ENCODE measurements around the gene SKOR1.
A peak's percentile ranks its signal among the peaks of the same experiment; 100 is the strongest.

Gene SKOR1

DNA sequence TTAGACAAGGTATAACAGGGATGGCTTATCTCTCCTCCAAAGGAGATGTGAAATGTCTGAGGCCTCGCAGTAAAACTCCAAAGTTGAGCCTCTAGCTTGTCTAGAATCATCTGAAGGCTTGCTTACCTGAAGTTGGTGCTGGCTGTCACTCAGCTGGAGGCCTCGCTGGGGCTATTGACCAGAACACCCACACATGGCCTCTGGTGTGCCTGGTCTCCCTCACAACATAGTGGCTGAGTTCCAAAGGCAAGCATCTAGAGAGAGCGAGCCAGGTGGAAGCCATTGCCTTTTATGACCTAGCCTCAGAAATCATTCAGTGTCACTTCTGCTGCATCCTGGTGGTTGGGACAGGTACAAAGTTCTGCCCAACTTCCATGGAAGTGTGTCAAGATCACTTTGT, 31.9 kb downstream of the SKOR1 start:
- H4K20me1 ChIP-seq (ENCODE audit: insufficient read depth, low read length): no peaks in the 10 kb centered on the region
- 0 out of 2 replicates have a peak, but pooled peaks cover 3% of the 10 kb centered on the region for H3F3A ChIP-seq (ENCODE audit: insufficient read depth, low read length)
- no peaks in the 10 kb centered on the region for H3K36me3 ChIP-seq (ENCODE audit: insufficient read depth, low read length)
- no peak overlapping the region for H3K9ac ChIP-seq (ENCODE audit: low read length)
- TF ChIP-seq, protein P1, sequence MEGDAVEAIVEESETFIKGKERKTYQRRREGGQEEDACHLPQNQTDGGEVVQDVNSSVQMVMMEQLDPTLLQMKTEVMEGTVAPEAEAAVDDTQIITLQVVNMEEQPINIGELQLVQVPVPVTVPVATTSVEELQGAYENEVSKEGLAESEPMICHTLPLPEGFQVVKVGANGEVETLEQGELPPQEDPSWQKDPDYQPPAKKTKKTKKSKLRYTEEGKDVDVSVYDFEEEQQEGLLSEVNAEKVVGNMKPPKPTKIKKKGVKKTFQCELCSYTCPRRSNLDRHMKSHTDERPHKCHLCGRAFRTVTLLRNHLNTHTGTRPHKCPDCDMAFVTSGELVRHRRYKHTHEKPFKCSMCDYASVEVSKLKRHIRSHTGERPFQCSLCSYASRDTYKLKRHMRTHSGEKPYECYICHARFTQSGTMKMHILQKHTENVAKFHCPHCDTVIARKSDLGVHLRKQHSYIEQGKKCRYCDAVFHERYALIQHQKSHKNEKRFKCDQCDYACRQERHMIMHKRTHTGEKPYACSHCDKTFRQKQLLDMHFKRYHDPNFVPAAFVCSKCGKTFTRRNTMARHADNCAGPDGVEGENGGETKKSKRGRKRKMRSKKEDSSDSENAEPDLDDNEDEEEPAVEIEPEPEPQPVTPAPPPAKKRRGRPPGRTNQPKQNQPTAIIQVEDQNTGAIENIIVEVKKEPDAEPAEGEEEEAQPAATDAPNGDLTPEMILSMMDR (IDR thresholded peaks at IDR 0.05; ENCODE audit: low read length): no peak
- TF ChIP-seq EZH2 (IDR thresholded peaks at IDR 0.05; ENCODE audit: borderline replicate concordance, low read length): no peak
- no peaks in the 10 kb centered on the region for H3K9me2 ChIP-seq (ENCODE audit: low read depth, low read length)
- H3K9me3 ChIP-seq (ENCODE audit: low read length): no peaks in the 10 kb centered on the region
- H2AFZ ChIP-seq (ENCODE audit: low read length): no peak overlapping the region
- peak overlapping the region; percentile 35 for H3K27ac ChIP-seq (ENCODE audit: low read depth, low read length, poor library complexity, severe bottlenecking)
- no peaks in the 10 kb centered on the region for H3K27me3 ChIP-seq (ENCODE audit: insufficient read depth, low read length)
- peaks cover 71% of the 10 kb centered on the region for H3K4me1 ChIP-seq (ENCODE audit: insufficient read depth, low read length, severe bottlenecking)
- H3K4me2 ChIP-seq (ENCODE audit: low read length): no peak overlapping the region
- no peak overlapping the region for H3K4me3 ChIP-seq (ENCODE audit: low read depth, low read length, poor library complexity, severe bottlenecking)
- no peaks in the 10 kb centered on the region for H3K79me2 ChIP-seq (ENCODE audit: insufficient read depth, low read length)

DNA sequence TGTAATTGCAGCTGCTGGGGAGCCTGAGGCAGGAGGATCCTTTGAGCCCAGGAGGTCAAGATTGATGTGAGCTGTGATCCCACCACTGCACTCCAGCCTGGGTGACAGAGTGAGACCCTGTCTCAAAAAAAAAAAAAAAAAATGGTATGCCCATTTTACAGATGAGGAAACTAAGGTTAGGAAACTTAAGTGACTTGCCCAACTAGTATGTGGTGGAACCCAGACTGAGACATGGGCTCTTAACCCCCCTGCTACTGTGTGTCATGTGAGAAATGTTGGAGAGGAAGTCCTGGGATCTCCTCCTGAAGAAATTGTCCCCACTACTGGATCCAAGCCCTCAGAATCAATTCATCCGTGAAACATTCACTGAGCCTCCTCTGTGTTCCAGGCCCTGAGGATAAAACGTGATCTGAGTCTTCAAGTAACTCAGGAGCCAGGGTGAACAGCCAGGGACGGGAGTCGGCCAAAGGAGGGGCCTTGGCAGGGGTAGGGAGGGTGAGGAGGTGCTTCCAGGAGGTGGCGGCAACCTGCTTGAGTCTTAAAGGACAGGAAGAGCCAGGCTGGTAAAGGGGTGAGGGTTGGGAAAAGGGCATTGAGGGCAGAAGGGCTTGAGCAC, 34.1 kb downstream of the SKOR1 start:
- 0 out of 2 replicates have a peak, but pooled peaks cover 3% of the 10 kb centered on the region for H3F3A ChIP-seq (ENCODE audit: insufficient read depth, low read length)
- H3K4me3 ChIP-seq (ENCODE audit: low read depth, low read length, poor library complexity, severe bottlenecking): no peak overlapping the region
- H3K27ac ChIP-seq (ENCODE audit: low read depth, low read length, poor library complexity, severe bottlenecking): no peak overlapping the region
- no peaks in the 10 kb centered on the region for H3K27me3 ChIP-seq (ENCODE audit: insufficient read depth, low read length)
- no peak overlapping the region for H3K4me2 ChIP-seq (ENCODE audit: low read length)
- no peaks in the 10 kb centered on the region for H4K20me1 ChIP-seq (ENCODE audit: insufficient read depth, low read length)
- H3K9me3 ChIP-seq (ENCODE audit: low read length): no peaks in the 10 kb centered on the region
- peaks cover 71% of the 10 kb centered on the region for H3K4me1 ChIP-seq (ENCODE audit: insufficient read depth, low read length, severe bottlenecking)
- H3K79me2 ChIP-seq (ENCODE audit: insufficient read depth, low read length): no peaks in the 10 kb centered on the region
- no peak overlapping the region for H3K9ac ChIP-seq (ENCODE audit: low read length)
- no peaks in the 10 kb centered on the region for H3K9me2 ChIP-seq (ENCODE audit: low read depth, low read length)
- H2AFZ ChIP-seq (ENCODE audit: low read length): no peak overlapping the region
- no peaks in the 10 kb centered on the region for H3K36me3 ChIP-seq (ENCODE audit: insufficient read depth, low read length)
- TF ChIP-seq, protein P1 (IDR thresholded peaks at IDR 0.05; ENCODE audit: low read length): no peak
- no peak for TF ChIP-seq EZH2 (IDR thresholded peaks at IDR 0.05; ENCODE audit: borderline replicate concordance, low read length)

DNA sequence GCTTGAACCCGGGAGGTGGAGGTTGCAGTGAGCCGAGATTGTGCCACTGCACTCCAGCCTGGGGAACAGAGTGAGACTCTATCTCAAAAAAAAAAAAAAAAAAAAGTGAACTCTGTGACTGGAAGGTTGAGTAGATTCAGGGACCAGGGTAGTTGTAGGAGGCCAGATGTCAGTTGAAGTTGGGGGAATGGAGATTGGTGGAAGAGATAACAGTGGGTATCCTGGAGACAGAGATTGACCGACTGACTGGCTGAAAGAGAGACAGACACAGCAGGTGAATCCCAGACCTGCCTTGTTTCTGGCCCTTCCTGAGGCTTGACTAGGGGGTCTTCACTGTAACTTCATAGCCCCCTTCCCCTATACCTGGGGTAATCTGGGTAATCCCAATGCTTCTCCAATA, 36.7 kb downstream of the SKOR1 start:
- Histone ChIP-seq H3F3A (ENCODE audit: insufficient read depth, low read length) (no peaks in the 10 kb centered on the region), H3K79me2 (ENCODE audit: insufficient read depth, low read length) (no peaks in the 10 kb centered on the region), H3K9me3 (ENCODE audit: low read length) (no peaks in the 10 kb centered on the region), H2AFZ (ENCODE audit: low read length) (no peak overlapping the region), H4K20me1 (ENCODE audit: insufficient read depth, low read length) (no peaks in the 10 kb centered on the region), H3K4me2 (ENCODE audit: low read length) (no peak overlapping the region), H3K9me2 (ENCODE audit: low read depth, low read length) (no peaks in the 10 kb centered on the region), H3K4me3 (ENCODE audit: low read depth, low read length, poor library complexity, severe bottlenecking) (no peak overlapping the region), H3K4me1 (ENCODE audit: insufficient read depth, low read length, severe bottlenecking) (peaks cover 57% of the 10 kb centered on the region), H3K27me3 (ENCODE audit: insufficient read depth, low read length) (no peaks in the 10 kb centered on the region; the same call in 1 of the 2 replicates), H3K9ac (ENCODE audit: low read length) (no peak overlapping the region), H3K27ac (ENCODE audit: low read depth, low read length, poor library complexity, severe bottlenecking) (no peak overlapping the region), H3K36me3 (ENCODE audit: insufficient read depth, low read length) (no peaks in the 10 kb centered on the region)
- TF ChIP-seq, protein P1 (IDR thresholded peaks at IDR 0.05; ENCODE audit: low read length): no peak
- TF ChIP-seq EZH2 (IDR thresholded peaks at IDR 0.05; ENCODE audit: borderline replicate concordance, low read length): no peak

Data from OCI-LY1 (cell line).